ES-I3 (cell line): ENCODE measurements around the gene APMAP.
"Not testable (repeated sequence)": the region's sequence is repeated elsewhere in the genome, so short reads cannot be mapped to it uniquely, and the experiment has no call there.

Experiments
- H3K36me3 ChIP-seq: 2 replicates; pipeline ENCODE4 v1.6.1; 2013; ENCODE audit warnings: mild to moderate bottlenecking, low read length, control low read depth, moderate library complexity; ENCODE audit not compliant: insufficient read depth
- H3K4me1 ChIP-seq: 2 replicates; pipeline ENCODE4 v1.6.1; 2013; ENCODE audit warnings: mild to moderate bottlenecking, control low read depth, low read length; ENCODE audit not compliant: insufficient read depth
- H3K9ac ChIP-seq: 2 replicates; pipeline ENCODE4 v1.6.1; 2013; ENCODE audit warnings: low read depth, mild to moderate bottlenecking, low read length, moderate library complexity
- H3K9me3 ChIP-seq: 2 replicates; pipeline ENCODE4 v1.6.1; 2013; ENCODE audit warnings: mild to moderate bottlenecking, low read length, moderate library complexity; ENCODE audit not compliant: control insufficient read depth, insufficient read depth

APMAP gene

DNA sequence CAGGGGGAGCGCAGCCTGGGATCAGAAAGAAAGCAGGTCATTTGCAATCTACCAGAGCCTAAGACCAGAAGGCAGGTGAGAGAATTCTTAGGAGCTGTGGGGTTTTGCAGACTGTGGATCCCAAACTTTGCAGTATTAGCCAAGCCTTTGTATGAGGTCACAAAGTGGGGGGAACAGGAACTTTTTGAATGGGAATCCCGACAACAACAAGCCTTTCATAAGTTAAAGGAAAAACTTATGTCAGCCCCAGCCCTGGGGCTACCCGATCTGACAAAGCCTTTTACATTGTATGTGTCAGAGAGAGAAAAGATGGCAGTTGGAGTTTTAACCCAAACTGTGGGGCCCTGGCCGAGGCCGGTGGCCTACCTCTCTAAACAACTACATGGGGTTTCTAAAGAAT lies 63.3 kb downstream of the APMAP start:
- H3K9me3 ChIP-seq, H3K4me1 ChIP-seq, H3K9ac ChIP-seq, H3K36me3 ChIP-seq: not testable (repeated sequence)

DNA sequence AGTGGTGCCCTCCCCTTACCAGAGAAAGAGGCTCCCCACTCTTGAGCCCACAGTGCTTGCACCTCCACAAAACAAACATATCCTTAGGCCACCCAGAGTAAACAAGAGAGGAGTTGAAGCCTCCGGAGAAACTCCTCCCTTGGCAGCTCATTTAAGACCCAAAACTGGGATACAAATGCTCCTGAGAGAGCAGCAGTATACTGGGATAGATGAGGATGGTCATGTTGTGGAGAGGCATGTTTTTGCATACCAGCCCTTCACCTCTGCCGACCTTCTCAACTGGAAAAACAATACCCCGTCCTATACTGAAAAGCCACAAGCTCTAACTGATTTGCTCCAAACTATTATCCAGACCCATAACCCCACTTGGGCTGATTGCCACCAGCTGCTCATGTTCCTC lies 71.8 kb downstream of the APMAP start:
- H3K36me3 ChIP-seq, H3K9ac ChIP-seq, H3K9me3 ChIP-seq, H3K4me1 ChIP-seq: not testable (repeated sequence)

DNA sequence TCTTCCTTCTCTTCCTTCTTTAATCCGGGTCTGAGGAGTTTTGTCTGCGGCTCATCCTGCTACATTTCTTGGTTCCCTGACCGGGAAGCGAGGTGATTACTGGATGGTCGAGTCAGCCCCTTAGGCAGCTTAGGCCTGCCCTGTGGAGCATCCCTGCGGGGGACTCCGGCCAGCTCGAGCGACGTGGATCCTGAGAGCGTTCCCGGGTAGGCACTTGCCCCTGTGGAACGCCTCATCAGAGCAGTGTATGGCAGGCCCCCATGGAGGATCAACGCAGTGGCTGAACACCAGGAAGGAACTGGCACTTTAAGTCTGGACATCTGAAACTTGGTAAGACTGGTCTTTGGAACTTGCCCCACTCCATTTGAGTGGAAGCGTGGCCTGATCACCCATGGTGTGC lies 72.9 kb downstream of the APMAP start:
- H3K4me1 ChIP-seq, H3K36me3 ChIP-seq, H3K9me3 ChIP-seq, H3K9ac ChIP-seq: not testable (repeated sequence)

DNA sequence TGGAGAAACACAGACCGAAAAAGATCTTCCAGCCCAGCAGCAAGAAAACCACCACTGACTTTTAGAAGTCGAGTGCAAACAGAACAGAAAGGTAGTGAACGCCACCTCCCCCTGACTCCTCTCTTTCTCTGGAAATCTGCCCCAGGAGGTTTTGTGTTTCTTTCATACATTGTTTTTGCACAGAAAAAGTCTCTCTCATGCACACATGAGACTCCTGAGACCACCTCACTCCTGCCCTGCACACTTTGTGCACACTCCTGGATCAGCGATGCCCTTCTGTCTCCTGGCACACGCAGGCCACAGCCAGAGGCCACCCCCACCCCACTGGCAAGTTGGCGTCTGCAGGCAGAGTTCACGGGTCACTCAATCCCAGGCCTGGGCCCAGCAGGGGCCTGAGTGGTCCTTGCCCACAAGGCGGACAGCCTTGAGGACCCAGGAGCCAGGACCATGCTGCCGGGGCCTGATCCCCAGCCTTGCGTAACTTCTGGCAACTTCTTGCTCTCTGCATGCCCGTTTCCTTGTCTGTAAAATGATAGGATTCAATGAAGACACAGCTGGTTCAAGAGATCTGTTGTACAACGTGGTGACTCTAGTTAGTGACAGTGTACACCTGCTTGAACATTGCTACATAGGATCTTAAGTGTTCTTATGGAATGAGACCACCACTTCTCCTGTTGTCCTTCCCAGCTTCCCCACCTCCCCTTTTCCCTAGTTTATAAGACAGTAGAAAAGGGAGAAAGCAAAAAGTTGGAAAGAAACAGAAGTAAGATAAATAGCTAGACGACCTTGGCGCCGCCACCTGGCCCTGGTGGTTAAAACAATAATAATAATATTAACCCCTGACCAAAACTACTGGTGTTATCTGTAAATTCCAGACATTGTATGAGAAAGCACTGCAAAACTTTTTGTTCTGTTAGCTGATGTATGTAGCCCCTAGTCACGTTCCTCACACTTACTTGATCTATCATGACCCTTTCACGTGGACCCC lies 73.7 kb downstream of the APMAP start:
- Histone ChIP-seq H3K4me1 (no peaks in the 10 kb centered on the region), H3K9ac (no peak overlapping the region), H3K9me3 (no peaks in the 10 kb centered on the region), H3K36me3 (no peaks in the 10 kb centered on the region)

DNA sequence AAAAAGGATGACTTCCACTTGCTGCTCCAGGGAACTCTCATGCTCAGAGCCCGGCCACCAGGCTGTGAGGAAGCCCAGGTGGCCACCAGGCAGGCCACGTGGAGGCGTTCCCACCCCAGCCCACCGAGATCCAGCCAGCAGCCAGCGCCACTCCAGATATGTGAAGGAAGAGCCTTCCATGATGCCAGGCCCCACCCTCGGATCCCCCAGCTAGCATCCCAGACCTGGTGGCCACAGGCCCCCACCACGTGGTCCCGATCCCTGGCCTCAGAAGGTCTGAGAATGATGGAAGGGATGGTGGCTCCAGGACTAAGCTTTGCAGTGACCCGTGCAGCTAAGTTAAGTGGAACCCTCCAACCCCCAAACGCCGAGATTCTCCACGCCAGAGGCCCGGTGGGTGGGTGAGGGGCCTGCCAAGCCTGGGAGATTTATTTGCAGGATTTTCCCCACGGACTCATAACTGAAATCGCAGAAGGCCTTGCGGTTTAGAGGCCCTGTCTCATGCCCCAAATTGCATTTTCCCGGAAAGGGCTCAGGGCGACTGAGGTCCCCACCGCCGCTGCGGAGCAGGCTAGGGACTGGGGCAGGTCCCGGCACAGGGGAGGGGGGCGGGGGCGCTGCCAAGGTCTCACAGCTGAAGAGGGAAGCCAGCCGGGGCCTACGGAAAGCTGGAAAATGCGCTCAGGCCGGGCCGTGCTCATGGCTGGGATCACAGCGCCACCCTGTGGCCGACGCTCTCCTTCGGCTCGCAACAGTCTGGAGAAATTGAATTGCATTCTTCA lies 74.6 kb downstream of the APMAP start:
- Histone ChIP-seq H3K36me3 (no peaks in the 10 kb centered on the region), H3K9me3 (no peaks in the 10 kb centered on the region), H3K4me1 (no peaks in the 10 kb centered on the region), H3K9ac (no peak overlapping the region; the same call in 1 of the 2 replicates)

DNA sequence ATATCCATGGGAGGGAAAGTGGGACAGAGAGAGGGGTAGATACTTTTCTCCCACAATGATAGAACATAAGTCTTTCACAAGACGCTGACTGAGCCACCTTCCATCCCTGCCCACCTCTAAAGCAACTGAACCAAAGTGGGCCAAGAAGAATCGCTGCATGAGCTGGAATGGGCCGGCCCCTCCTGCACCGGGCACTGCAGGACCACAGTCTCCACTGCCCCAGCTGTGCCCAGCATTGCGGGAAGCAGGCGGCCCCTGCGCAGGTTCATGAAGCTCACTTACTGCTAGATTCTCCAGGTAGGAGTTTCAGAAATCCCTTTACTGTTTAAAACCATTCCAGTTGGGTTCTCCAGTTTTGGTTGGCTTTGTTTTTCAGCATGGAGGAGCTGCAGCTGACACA lies 75.5 kb downstream of the APMAP start:
- Histone ChIP-seq H3K36me3 (no peaks in the 10 kb centered on the region), H3K4me1 (no peaks in the 10 kb centered on the region)

DNA sequence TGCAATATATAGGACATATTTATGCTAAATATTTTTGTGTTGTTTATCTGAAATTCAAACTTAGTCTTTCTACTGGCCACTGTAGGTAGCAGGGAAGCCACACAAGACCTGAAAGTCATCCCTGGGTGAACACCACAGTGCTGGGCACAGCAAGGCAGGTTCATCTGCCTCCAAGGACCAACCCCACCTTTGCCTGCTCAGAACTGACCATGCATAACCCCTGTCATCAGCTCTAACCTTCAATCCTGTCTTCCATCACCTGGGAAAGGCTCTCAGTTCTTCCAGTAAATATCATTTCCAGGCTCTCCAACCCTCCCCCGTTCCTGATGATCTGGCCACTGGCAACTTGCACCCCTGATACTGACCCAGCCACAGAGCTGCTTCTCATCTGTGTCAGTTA lies 76.1 kb downstream of the APMAP start:
- H3K36me3 ChIP-seq, result no peaks in the 10 kb centered on the region
- no peaks in the 10 kb centered on the region for H3K9me3 ChIP-seq
- no peak overlapping the region for H3K9ac ChIP-seq
- no peaks in the 10 kb centered on the region for H3K4me1 ChIP-seq

More for the DNA sequence above, 75.5 kb downstream of the APMAP start:
- Histone ChIP-seq H3K9ac (no peak overlapping the region), H3K9me3 (no peaks in the 10 kb centered on the region)

DNA sequence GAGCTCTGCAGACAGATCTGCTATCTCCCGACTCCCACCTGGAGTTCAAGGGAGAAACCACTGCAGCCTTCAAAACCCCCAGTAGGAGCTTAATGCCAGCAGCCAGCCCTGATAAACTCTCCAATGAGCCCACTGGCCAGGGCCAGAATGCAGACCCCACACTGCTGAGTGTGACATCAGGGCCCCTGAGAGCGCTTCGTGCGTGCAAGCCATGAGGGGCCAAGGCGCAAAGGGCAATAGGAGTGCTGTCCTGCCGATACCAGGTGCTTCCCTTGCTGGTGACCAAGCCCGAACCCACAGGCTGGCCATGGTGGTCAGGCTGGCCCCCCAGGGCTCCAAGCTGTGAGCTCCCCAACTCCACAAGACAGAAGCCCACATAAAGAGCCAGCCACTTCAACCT lies 76.7 kb downstream of the APMAP start:
- Histone ChIP-seq H3K36me3 (no peaks in the 10 kb centered on the region), H3K9ac (no peak overlapping the region), H3K4me1 (no peaks in the 10 kb centered on the region), H3K9me3 (no peaks in the 10 kb centered on the region)

DNA sequence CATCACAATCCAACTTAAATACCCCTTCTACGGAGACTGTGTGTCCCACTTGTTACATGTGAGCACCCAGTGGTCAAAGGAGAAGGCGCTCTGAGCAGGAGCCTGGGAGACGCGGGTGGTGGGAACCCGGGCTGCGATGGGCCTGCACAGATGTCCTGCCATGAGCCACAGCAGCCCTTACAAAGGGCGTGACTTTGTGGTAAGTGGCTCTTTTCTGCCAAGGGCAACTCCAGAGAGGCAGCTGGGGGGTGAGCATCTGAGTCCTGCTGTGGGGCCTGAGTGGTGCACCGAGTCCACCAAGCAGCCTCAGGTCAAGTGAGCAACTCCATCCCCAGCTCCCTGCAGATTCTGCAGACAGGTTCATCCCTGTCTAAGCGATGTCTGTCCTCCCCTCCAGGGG lies 77.1 kb downstream of the APMAP start:
- Histone ChIP-seq H3K4me1 (no peaks in the 10 kb centered on the region), H3K9ac (no peak overlapping the region), H3K9me3 (no peaks in the 10 kb centered on the region), H3K36me3 (no peaks in the 10 kb centered on the region)

DNA sequence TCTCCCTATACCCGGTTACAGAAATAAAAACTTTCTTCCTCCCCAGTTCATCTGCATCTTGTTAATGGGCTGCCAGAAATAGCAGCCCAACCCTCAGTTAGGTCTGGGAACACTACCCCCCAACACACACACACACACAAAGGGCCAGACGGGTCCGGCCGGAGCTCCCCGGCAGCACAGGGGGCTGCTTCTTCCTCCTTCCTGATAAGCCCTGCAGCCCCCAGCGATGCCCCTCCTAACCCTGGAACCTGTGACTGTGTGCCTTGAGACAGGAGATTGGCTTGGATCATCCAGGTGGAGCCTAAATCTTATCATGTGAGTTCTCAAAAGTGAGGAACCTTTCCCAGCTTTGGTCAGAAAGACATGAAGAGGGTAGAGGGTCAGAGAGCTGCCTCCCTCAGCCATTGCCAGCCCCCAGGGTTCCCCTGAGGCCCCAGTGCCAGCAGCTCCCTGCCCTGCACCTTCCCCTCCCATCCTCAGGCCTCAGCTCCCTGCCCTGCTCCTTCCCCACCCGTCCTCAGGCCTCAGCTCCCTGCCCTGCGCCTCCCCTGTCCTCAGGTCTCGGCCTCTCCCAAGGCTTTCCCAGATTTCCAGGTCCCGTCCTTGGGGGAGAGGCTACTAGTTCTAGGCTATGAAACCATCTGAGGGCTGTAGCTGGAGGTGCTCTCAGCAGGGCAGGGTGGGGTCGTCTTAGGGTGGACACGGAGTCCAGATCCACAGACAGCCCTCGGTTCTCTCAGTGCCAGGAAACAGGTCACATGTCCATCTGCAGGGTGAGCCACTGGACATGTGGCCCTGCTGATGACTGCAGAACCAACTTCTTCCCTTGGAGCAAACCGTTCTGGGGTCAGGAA lies 77.9 kb downstream of the APMAP start:
- Histone ChIP-seq H3K4me1 (no peaks in the 10 kb centered on the region), H3K36me3 (no peaks in the 10 kb centered on the region), H3K9ac (no peak overlapping the region), H3K9me3 (no peaks in the 10 kb centered on the region)

DNA sequence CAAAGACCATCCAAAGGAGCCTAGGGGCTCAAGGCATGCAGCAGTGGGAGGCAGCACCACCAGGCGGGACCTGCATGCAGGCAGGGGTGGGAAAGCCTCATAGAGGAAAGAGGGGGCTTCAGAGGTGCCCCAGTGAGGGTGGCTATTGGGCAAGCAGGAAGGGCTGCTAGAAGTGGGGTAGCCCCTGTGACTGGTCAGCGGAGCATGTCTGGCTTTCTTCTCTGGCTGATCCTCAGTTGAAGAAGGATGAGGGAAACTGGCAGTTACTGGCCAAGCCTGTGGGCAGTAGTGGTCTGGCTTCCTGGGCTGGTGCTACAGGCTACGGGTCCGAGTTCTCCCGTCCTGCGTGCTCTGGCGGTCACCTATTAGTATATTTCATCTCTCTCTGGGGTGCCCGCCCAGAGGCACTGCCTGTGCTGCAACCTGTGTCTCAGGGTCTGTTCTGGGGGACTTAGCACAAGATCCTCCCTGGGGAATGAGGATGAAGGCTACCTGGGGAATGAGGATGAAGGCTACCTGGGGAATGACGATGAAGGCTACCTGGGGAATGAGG lies 79.4 kb downstream of the APMAP start:
- Histone ChIP-seq H3K9ac (no peak overlapping the region), H3K36me3 (no peaks in the 10 kb centered on the region), H3K9me3 (no peaks in the 10 kb centered on the region), H3K4me1 (no peaks in the 10 kb centered on the region)
